Right atrium auricular region (tissue), 2 donors: ENCODE data around the gene RETSAT. TPM values are rescaled to one million over a fixed set of nuclear protein-coding genes. Genes with fewer than 3 reads are reported as not detected.

Experiments used
- DNase-seq: peaks from one replicate; pipeline ENCODE4 v3.0.0-alpha.2; 2019; ENCODE audit warnings: low spot score
- H3K27ac ChIP-seq, 2 donors: fragments of 200-600 bp; sonication (generic); 1 replicate in 1 of 2; 2 replicates in 1 of 2; pipeline ENCODE4 v1.5.1; 2016 to 2019
- H3K27me3 ChIP-seq, 2 donors: fragments of 200-600 bp; sonication (generic); one replicate each; pipeline versions ENCODE4 v1.5.1 to v1.6.0; 2017 to 2019
- H3K36me3 ChIP-seq: fragments of 200-600 bp; sonication (generic); one replicate; pipeline ENCODE4 v1.5.1; 2016
- H3K4me1 ChIP-seq, 2 donors: fragments of 200-600 bp; sonication (generic); one replicate each; pipeline versions ENCODE4 v1.5.1 to v1.6.0; 2017 to 2019
- H3K4me3 ChIP-seq, 2 donors: fragments of 200-600 bp; sonication (generic); 1 replicate in 1 of 2; 2 replicates in 1 of 2; pipeline ENCODE4 v1.5.1; 2017 to 2019; ENCODE audit warnings: mild to moderate bottlenecking in 1 of 2, moderate library complexity in 1 of 2
- H3K9me3 ChIP-seq, 2 donors: fragments of 200-600 bp; sonication (generic); one replicate each; pipeline ENCODE4 v1.5.1; 2019
- total RNA-seq, 2 donors: library from RNA; depleted of rRNA; stranded (reverse); fragments of >200 nt; gene quantifications; one replicate each; pipeline ENCODE4 v1.1.0, GENCODE V29; 2016
- TF ChIP-seq, protein P1 (sequence below), 2 donors: fragments of 200-600 bp; sonication (generic); IDR thresholded peaks; one replicate each; pipeline ENCODE4 v1.5.1; 2019; ENCODE audit warnings: antibody characterized with exemption in 2 of 2

Gene RETSAT
- total RNA-seq, 2 donors from 2014 or later: 34.2 to 40.8 TPM

DNA sequence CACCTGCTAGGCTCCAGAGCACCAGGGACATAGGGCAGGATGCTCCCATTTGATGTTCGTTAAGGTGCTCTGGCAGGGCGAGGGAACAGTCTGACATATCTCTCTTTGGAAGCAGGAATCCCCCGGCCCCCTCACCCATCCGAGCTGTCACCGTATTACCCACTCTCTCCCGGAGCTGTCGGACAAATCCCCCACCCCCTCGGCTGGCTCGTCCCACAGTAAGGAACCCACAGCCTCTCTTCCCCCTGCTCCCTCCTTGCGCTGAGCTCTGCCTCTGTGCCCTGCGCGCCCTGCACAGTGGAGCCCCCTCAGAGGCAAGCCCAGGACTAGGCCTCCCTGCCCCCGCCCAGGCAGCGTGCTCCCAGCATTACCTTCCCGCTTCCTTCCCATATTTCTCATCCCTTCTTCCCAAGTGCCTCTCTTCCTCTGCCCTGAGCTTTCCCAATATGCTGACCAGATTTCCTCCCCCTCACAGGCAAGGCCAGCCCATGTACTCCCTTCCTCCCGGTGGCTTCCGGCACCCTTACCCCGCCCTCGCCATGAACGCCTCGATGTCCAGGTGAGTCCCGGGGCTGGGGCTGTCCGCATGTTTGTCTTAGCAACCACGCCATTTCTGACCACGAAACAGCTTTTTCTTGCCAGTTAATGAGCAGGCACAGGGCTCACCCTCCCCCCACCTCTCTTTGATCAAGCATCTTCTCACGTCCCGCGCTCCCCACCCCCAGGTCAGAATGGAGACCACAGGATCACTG is 50.4 kb downstream of the RETSAT start:
- H3K36me3 ChIP-seq: peaks cover 32% of the 10 kb centered on the region

GRCh38 chr2:85302121-85302520 is 52.2 kb downstream of the RETSAT start:
- no peak overlapping the region for H3K4me3 ChIP-seq
- TF ChIP-seq, protein P1, sequence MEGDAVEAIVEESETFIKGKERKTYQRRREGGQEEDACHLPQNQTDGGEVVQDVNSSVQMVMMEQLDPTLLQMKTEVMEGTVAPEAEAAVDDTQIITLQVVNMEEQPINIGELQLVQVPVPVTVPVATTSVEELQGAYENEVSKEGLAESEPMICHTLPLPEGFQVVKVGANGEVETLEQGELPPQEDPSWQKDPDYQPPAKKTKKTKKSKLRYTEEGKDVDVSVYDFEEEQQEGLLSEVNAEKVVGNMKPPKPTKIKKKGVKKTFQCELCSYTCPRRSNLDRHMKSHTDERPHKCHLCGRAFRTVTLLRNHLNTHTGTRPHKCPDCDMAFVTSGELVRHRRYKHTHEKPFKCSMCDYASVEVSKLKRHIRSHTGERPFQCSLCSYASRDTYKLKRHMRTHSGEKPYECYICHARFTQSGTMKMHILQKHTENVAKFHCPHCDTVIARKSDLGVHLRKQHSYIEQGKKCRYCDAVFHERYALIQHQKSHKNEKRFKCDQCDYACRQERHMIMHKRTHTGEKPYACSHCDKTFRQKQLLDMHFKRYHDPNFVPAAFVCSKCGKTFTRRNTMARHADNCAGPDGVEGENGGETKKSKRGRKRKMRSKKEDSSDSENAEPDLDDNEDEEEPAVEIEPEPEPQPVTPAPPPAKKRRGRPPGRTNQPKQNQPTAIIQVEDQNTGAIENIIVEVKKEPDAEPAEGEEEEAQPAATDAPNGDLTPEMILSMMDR (IDR thresholded peaks at IDR 0.05): no peak
- H3K36me3 ChIP-seq: peaks cover 24% of the 10 kb centered on the region
- H3K4me1 ChIP-seq: peaks cover 0 to 7% of the 10 kb centered on the region in 2 donors
- H3K27ac ChIP-seq: peak overlapping the region in 1 of 2 donors; percentile 26
- no peaks in the 10 kb centered on the region for H3K9me3 ChIP-seq
- no peaks in the 10 kb centered on the region for H3K27me3 ChIP-seq
- no peak for DNase-seq

More for the DNA sequence above, 50.4 kb downstream of the RETSAT start:
- DNase-seq: no peak
- H3K4me3 ChIP-seq: no peak overlapping the region
- no peaks in the 10 kb centered on the region for H3K9me3 ChIP-seq
- H3K27ac ChIP-seq: no peak overlapping the region
- TF ChIP-seq, protein P1 (IDR thresholded peaks at IDR 0.05): no peak
- H3K4me1 ChIP-seq: peaks cover 0 to 14% of the 10 kb centered on the region in 2 donors
- H3K27me3 ChIP-seq: no peaks in the 10 kb centered on the region

Other genes with a start within 250 kb of the RETSAT start
- 1 to 10 TPM; 3.1 to 4.0 TPM for gene TCF7L1, start 221.1 kb downstream of the RETSAT start, total RNA-seq
- 10 to 100 TPM; 89.3 to 99.5 TPM for gene TGOLN2, start 26.5 kb downstream of the RETSAT start, total RNA-seq
- 10 to 100 TPM in 1 of 2 donors, 1 to 10 TPM in 1; 8.4 to 11.1 TPM for gene ELMOD3, start 241 bp upstream of the RETSAT start, total RNA-seq
- gene CAPG, start 55.8 kb upstream of the RETSAT start, total RNA-seq: 10 to 100 TPM in 1 of 2 donors, 1 to 10 TPM in 1; 8.7 to 43.4 TPM
- gene SH2D6, start 64.2 kb upstream of the RETSAT start, total RNA-seq: not detected
- gene MAT2A, start 184.6 kb upstream of the RETSAT start, total RNA-seq: 100 to 1,000 TPM in 1 of 2 donors, 10 to 100 TPM in 1; 95.6 to 101 TPM
- gene GGCX, start 207.0 kb upstream of the RETSAT start, total RNA-seq: 10 to 100 TPM; 18.0 to 23.3 TPM
- 10 to 100 TPM; 11.9 to 26.1 TPM for gene VAMP8, start 223.1 kb upstream of the RETSAT start, total RNA-seq
- 10 to 100 TPM; 37.2 to 61.7 TPM for gene VAMP5, start 229.9 kb upstream of the RETSAT start, total RNA-seq
- gene RNF181, start 241.2 kb upstream of the RETSAT start, total RNA-seq: 100 to 1,000 TPM; 109 to 194 TPM
- 10 to 100 TPM; 15.8 to 21.7 TPM for gene TMEM150A, start 248.2 kb upstream of the RETSAT start, total RNA-seq